Measurements from ENCODE around the gene ADRA2C. TPM values are rescaled to one million over a fixed set of nuclear protein-coding genes. Genes with fewer than 3 reads are reported as not detected.

Gene ADRA2C
- total RNA-seq, 1 donor from 2014 or later, result not detected

GRCh38 chr4:3775005-3775404 is 8.8 kb downstream of the ADRA2C start:
- TF ChIP-seq CTCF (conservative IDR thresholded peaks at IDR 0.05; ENCODE audit: low read depth, low read length), result no peak
- no peak for DNase-seq (ENCODE audit: low read depth)

GRCh38 chr4:3775576-3775975 is 9.4 kb downstream of the ADRA2C start:
- no peak for TF ChIP-seq CTCF (conservative IDR thresholded peaks at IDR 0.05; ENCODE audit: low read depth, low read length)
- no peak overlapping the region for H3K4me3 ChIP-seq (ENCODE audit: low read depth, low read length)
- no peak for DNase-seq (ENCODE audit: low read depth)

More at GRCh38 chr4:3775005-3775404, 8.8 kb downstream of the ADRA2C start:
- no peak overlapping the region for H3K4me3 ChIP-seq (ENCODE audit: low read depth, low read length)

- DNase-seq (ENCODE audit: low read depth), result no peak
- H3K4me3 ChIP-seq (ENCODE audit: low read depth, low read length), result no peak overlapping the region
- TF ChIP-seq CTCF (conservative IDR thresholded peaks at IDR 0.05; ENCODE audit: low read depth, low read length), result no peak
Measured at GRCh38 chr4:3776166-3777032, 10.2 kb downstream of the ADRA2C start.

- DNase-seq (ENCODE audit: low read depth), result no peak
- no peak for TF ChIP-seq CTCF (conservative IDR thresholded peaks at IDR 0.05; ENCODE audit: low read depth, low read length)
- no peak overlapping the region for H3K4me3 ChIP-seq (ENCODE audit: low read depth, low read length)
Measured at GRCh38 chr4:3777033-3777390, 10.8 kb downstream of the ADRA2C start.

GRCh38 chr4:3777669-3778068 is 11.5 kb downstream of the ADRA2C start:
- no peak overlapping the region for H3K4me3 ChIP-seq (ENCODE audit: low read depth, low read length)
- no peak for TF ChIP-seq CTCF (conservative IDR thresholded peaks at IDR 0.05; ENCODE audit: low read depth, low read length)
- DNase-seq (ENCODE audit: low read depth), result no peak

- DNase-seq (ENCODE audit: low read depth), result no peak
- no peak overlapping the region for H3K4me3 ChIP-seq (ENCODE audit: low read depth, low read length)
- TF ChIP-seq CTCF (conservative IDR thresholded peaks at IDR 0.05; ENCODE audit: low read depth, low read length), result no peak
Measured at GRCh38 chr4:3779509-3779908, 13.3 kb downstream of the ADRA2C start.

All from epithelial cell of proximal tubule (primary cell).